HG02938 (cell line): ENCODE data around the gene SLC39A1.
"Not testable (repeated sequence)": the region's sequence is repeated elsewhere in the genome, so short reads cannot be mapped to it uniquely, and the experiment has no call there.

Source experiments
- ATAC-seq: cut with Tn5 transposase; IDR thresholded peaks from one replicate; pipeline ENCODE4 v1.9.1; 2021; ENCODE audit warnings: mild to moderate bottlenecking, moderate library complexity; ENCODE audit not compliant: unreplicated experiment

SLC39A1 gene

GRCh38 chr1:153963030-153963849, at the start of gene SLC39A1:
TSS of gene SLC39A1 (minus strand) at chr1:153963537. CDS start at chr1:153962715, 822 bp downstream.
- ATAC-seq = peak; percentile 43

- not testable (repeated sequence) for ATAC-seq
Measured at GRCh38 chr1:154012543-154012942, 49.2 kb upstream of the SLC39A1 start.

GRCh38 chr1:154012129-154012528, 48.8 kb upstream of the SLC39A1 start:
- no peak for ATAC-seq

- no peak for ATAC-seq
Measured at GRCh38 chr1:154006136-154006535, 42.8 kb upstream of the SLC39A1 start.

- ATAC-seq = no peak
Measured at GRCh38 chr1:154000420-154000819, 37.1 kb upstream of the SLC39A1 start.

GRCh38 chr1:153996882-153997281, 33.5 kb upstream of the SLC39A1 start:
- not testable (repeated sequence) for ATAC-seq

GRCh38 chr1:153995640-153996039, 32.3 kb upstream of the SLC39A1 start:
- ATAC-seq = no peak

- no peak for ATAC-seq
Measured at GRCh38 chr1:153995202-153995601, 31.9 kb upstream of the SLC39A1 start.

- no peak for ATAC-seq
Measured at GRCh38 chr1:153991806-153992205, 28.5 kb upstream of the SLC39A1 start.

GRCh38 chr1:153991151-153991630, 27.9 kb upstream of the SLC39A1 start:
- no peak for ATAC-seq

- peak; percentile 57 for ATAC-seq
Measured at GRCh38 chr1:153990468-153991150, 27.3 kb upstream of the SLC39A1 start, which contains the start of gene RPS27. TSS of gene RPS27 (plus strand) at chr1:153990762. CDS start at chr1:153990797, 35 bp downstream.

GRCh38 chr1:153987621-153988020, 24.3 kb upstream of the SLC39A1 start:
- ATAC-seq = no peak

- no peak for ATAC-seq
Measured at GRCh38 chr1:153985941-153986761, 22.8 kb upstream of the SLC39A1 start, which contains the start of gene RAB13. TSS of gene RAB13 (minus strand) at chr1:153986339. CDS start at chr1:153986236, 103 bp downstream.

- ATAC-seq = no peak
Measured at GRCh38 chr1:153985341-153985912, 22.1 kb upstream of the SLC39A1 start.

GRCh38 chr1:153984123-153984894, 21.0 kb upstream of the SLC39A1 start:
- no peak for ATAC-seq

GRCh38 chr1:153981735-153982134, 18.4 kb upstream of the SLC39A1 start:
- ATAC-seq = not testable (repeated sequence)

GRCh38 chr1:153979091-153979490, 15.8 kb upstream of the SLC39A1 start:
- ATAC-seq = not testable (repeated sequence)

- no peak for ATAC-seq
Measured at GRCh38 chr1:153978274-153978909, 15.1 kb upstream of the SLC39A1 start.
